A549 treated with DMSO at 1 μM for 4 hours (cell line): ENCODE data around the gene GDF7. TPM values are rescaled to one million over a fixed set of nuclear protein-coding genes. Genes with fewer than 3 reads are reported as not detected.

Experiments
- total RNA-seq: library from RNA; stranded (reverse); fragments of 200-300 nt; extraction: Qiagen RNA extraction; gene quantifications from 5 replicates; pipeline ENCODE4 v1.2.3, GENCODE V29; 2022; ENCODE audit warnings: low read depth

The GDF7 gene
- total RNA-seq: 0.02 to 0.05 TPM (median 0.05 TPM) in 5 replicates

GRCh38 chr2:20666304-20667150 lies at the start of gene GDF7:
Gene GDF7 (plus strand): TSS chr2:20667144. CDS start chr2:20667240, 96 bp downstream.

GRCh38 chr2:20650877-20651730 lies 15.8 kb upstream of the GDF7 start, which contains the start of gene HS1BP3:
Gene HS1BP3 (minus strand): TSS chr2:20651098. CDS start chr2:20651063, 35 bp downstream.

Other genes with a start within 250 kb of the GDF7 start
- gene RHOB, start 220.1 kb upstream of the GDF7 start, total RNA-seq: 115 to 198 TPM (median 181 TPM) in 5 replicates
- 37.7 to 44.3 TPM (median 39.4 TPM) in 5 replicates for gene HS1BP3, start 16.0 kb upstream of the GDF7 start, total RNA-seq
- gene LDAH, start 156.0 kb downstream of the GDF7 start, total RNA-seq: 16.6 to 22.8 TPM (median 20.4 TPM) in 5 replicates